ENCODE data around the gene GPR68.
A peak's percentile ranks its signal among the peaks of the same experiment; 100 is the strongest.
"Not testable (repeated sequence)": the region's sequence is repeated elsewhere in the genome, so short reads cannot be mapped to it uniquely, and the experiment has no call there.

GPR68 gene

GRCh38 chr14:91272341-91273272 lies 28.1 kb upstream of the GPR68 start:
- no peak for DNase-seq

GRCh38 chr14:91271639-91272038 lies 27.1 kb upstream of the GPR68 start:
- DNase-seq: no peak

GRCh38 chr14:91270619-91271018 lies 26.1 kb upstream of the GPR68 start:
- DNase-seq: peak; percentile 24

GRCh38 chr14:91270188-91270587 lies 25.7 kb upstream of the GPR68 start:
- DNase-seq: no peak

GRCh38 chr14:91269076-91269991 lies 24.8 kb upstream of the GPR68 start:
- DNase-seq: no peak

GRCh38 chr14:91267965-91268437 lies 23.5 kb upstream of the GPR68 start:
- DNase-seq: no peak

GRCh38 chr14:91266276-91266675 lies 21.8 kb upstream of the GPR68 start:
- DNase-seq: not testable (repeated sequence)

- DNase-seq: no peak
Observed at GRCh38 chr14:91265404-91265803, 20.9 kb upstream of the GPR68 start.

GRCh38 chr14:91264151-91265150 lies 19.9 kb upstream of the GPR68 start:
- DNase-seq: peak; percentile 55

- DNase-seq: no peak
Observed at GRCh38 chr14:91263329-91263728, 18.8 kb upstream of the GPR68 start.

GRCh38 chr14:91261986-91262549 lies 17.6 kb upstream of the GPR68 start:
- DNase-seq: no peak

- DNase-seq: peak; percentile 36
Observed at GRCh38 chr14:91261115-91261514, 16.6 kb upstream of the GPR68 start.

- no peak for DNase-seq
Observed at GRCh38 chr14:91258876-91259275, 14.4 kb upstream of the GPR68 start.

- DNase-seq: no peak
Observed at GRCh38 chr14:91258011-91258618, 13.6 kb upstream of the GPR68 start.

GRCh38 chr14:91257328-91258010 lies 13.0 kb upstream of the GPR68 start:
- no peak for DNase-seq

GRCh38 chr14:91256661-91257060 lies 12.2 kb upstream of the GPR68 start:
- no peak for DNase-seq

GRCh38 chr14:91255026-91255695 lies 10.7 kb upstream of the GPR68 start:
- no peak for DNase-seq

GRCh38 chr14:91254461-91254860 lies 10.0 kb upstream of the GPR68 start:
- DNase-seq: peak; percentile 50

- DNase-seq: peak; percentile 27
Observed at GRCh38 chr14:91253795-91254323, 9.4 kb upstream of the GPR68 start.

Data from CD4-positive, alpha-beta T cell treated with Interleukin-6 for 4 hours (primary cell).